IMR-90 (cell line): Measurements from ENCODE around the gene PCGF6. TPM values are rescaled to one million over a fixed set of nuclear protein-coding genes. Genes with fewer than 3 reads are reported as not detected.

Source experiments
- ATAC-seq: fragments of 200-7000 bp; cut with Tn5 transposase; 2 replicates; pipeline ENCODE4 v1.9.1; 2020; ENCODE audit warnings: low read depth, mild to moderate bottlenecking, moderate library complexity
- BruUV-seq: library from RNA; stranded (reverse); fragments of 400-500 nt; replicated peaks from 2 replicates; lab custom pipeline; 2021; lab: Mats Ljungman, UMichigan
- CTCF ChIA-PET: fragments of 300-600 bp; formaldehyde crosslinking; extraction: SDS; loops from one replicate; lab custom pipeline; 2021; ENCODE audit warnings: antibody characterized with exemption; lab: Yijun Ruan, JAX
- POLR2A ChIA-PET: fragments of 300-600 bp; sonication (Branson Sonifier 250); formaldehyde crosslinking; loops from one replicate; lab custom pipeline; 2022; ENCODE audit warnings: antibody characterized with exemption; ENCODE audit not compliant: unreplicated experiment; lab: Charles Lee
- DNase-seq: peaks from one replicate; pipeline ENCODE4 v3.0.0; 2013
- H2AFZ ChIP-seq: replicated peaks from 2 replicates; pipeline ENCODE3; 2013; ENCODE audit warnings: low read length, mild to moderate bottlenecking; ENCODE audit not compliant: poor library complexity
- H2AK5ac ChIP-seq: 2 replicates; pipeline ENCODE4 v1.6.1; 2013; ENCODE audit warnings: low read depth, low read length, inconsistent platforms
- H2AK9ac ChIP-seq: replicated peaks from 2 replicates; pipeline ENCODE3; 2013; ENCODE audit warnings: mild to moderate bottlenecking, low read depth, low read length, moderate library complexity; ENCODE audit not compliant: poor library complexity
- H2BK120ac ChIP-seq: 2 replicates; pipeline ENCODE4 v1.6.1; 2013; ENCODE audit warnings: low read depth, low read length, inconsistent platforms
- H2BK15ac ChIP-seq: 3 replicates; pipeline ENCODE4 v1.6.1; 2013; ENCODE audit warnings: low read depth, low read length, inconsistent platforms
- H2BK20ac ChIP-seq: 2 replicates; pipeline ENCODE4 v1.6.1; 2013; ENCODE audit warnings: low read depth, mild to moderate bottlenecking, inconsistent platforms, low read length, moderate library complexity
- H2BK5ac ChIP-seq: 2 replicates; pipeline ENCODE4 v1.6.1; 2013; ENCODE audit warnings: mild to moderate bottlenecking, low read depth, low read length, inconsistent platforms; ENCODE audit not compliant: poor library complexity, severe bottlenecking
- H3K14ac ChIP-seq: replicated peaks from 2 replicates; pipeline ENCODE4 v1.6.1; 2013; ENCODE audit warnings: low read depth, low read length, inconsistent platforms
- H3K18ac ChIP-seq: 2 replicates; pipeline ENCODE4 v1.6.1; 2013; ENCODE audit warnings: low read depth, low read length, control low read depth
- H3K23ac ChIP-seq: 2 replicates; pipeline ENCODE4 v1.6.1; 2013; ENCODE audit warnings: low read depth, low read length, inconsistent platforms
- H3K27ac ChIP-seq: 2 replicates; pipeline ENCODE4 v1.5.1; 2013; ENCODE audit warnings: mild to moderate bottlenecking, control low read depth, low read length; ENCODE audit not compliant: insufficient read depth
- H3K27me3 ChIP-seq: 2 replicates; pipeline ENCODE4 v1.6.1; 2013; ENCODE audit warnings: low read length; ENCODE audit not compliant: control insufficient read depth, insufficient read depth
- H3K36me3 ChIP-seq: 2 replicates; pipeline ENCODE4 v1.6.1; 2013; ENCODE audit warnings: low read length, mixed read lengths; ENCODE audit not compliant: control insufficient read depth, insufficient read depth
- H3K4ac ChIP-seq: 2 replicates; pipeline ENCODE4 v1.6.1; 2013; ENCODE audit warnings: low read depth, low read length, inconsistent platforms
- H3K4me1 ChIP-seq: 2 replicates; pipeline ENCODE4 v1.6.1; 2013; ENCODE audit warnings: low read length, mixed read lengths; ENCODE audit not compliant: control insufficient read depth, insufficient read depth
- H3K4me2 ChIP-seq: 2 replicates; pipeline ENCODE4 v1.6.1; 2013; ENCODE audit warnings: low read depth, mild to moderate bottlenecking, control low read depth, low read length, moderate library complexity
- H3K4me3 ChIP-seq: 2 replicates; pipeline ENCODE4 v1.5.1; 2013; ENCODE audit warnings: low read depth, mild to moderate bottlenecking, control low read depth, low read length, moderate library complexity; ENCODE audit not compliant: insufficient read depth
- H3K56ac ChIP-seq: 2 replicates; pipeline ENCODE4 v1.6.1; 2013; ENCODE audit warnings: low read length, inconsistent platforms; ENCODE audit not compliant: insufficient read depth; ENCODE audit errors: extremely low read depth
- H3K79me1 ChIP-seq, 2 experiments: 2 replicates each; pipeline ENCODE4 v1.6.1; 2013; ENCODE audit warnings: low read length in 2 of 2, inconsistent platforms in 1 of 2, low read depth in 1 of 2
- H3K9ac ChIP-seq: 2 replicates; pipeline ENCODE4 v1.6.1; 2013; ENCODE audit warnings: low read depth, low read length, control low read depth
- H3K9me1 ChIP-seq: 2 replicates; pipeline ENCODE4 v1.6.1; 2013; ENCODE audit warnings: low read length, inconsistent platforms; ENCODE audit not compliant: insufficient read depth
- H3K9me3 ChIP-seq: 2 replicates; pipeline ENCODE4 v1.6.1; 2013; ENCODE audit warnings: low read length; ENCODE audit not compliant: control insufficient read depth, insufficient read depth
- H4K20me1 ChIP-seq: 2 replicates; pipeline ENCODE4 v1.6.1; 2013; ENCODE audit warnings: low read length, inconsistent platforms; ENCODE audit not compliant: insufficient read depth
- H4K5ac ChIP-seq: 2 replicates; pipeline ENCODE4 v1.6.1; 2013; ENCODE audit warnings: mild to moderate bottlenecking, low read depth, low read length, control low read depth
- H4K8ac ChIP-seq, 2 experiments: 2 replicates each; pipeline ENCODE4 v1.6.1; 2013; ENCODE audit warnings: low read depth in 2 of 2, low read length in 2 of 2, control low read depth in 1 of 2, inconsistent platforms in 1 of 2
- H4K91ac ChIP-seq: 2 replicates; pipeline ENCODE4 v1.6.1; 2013; ENCODE audit warnings: low read depth, low read length, inconsistent platforms; ENCODE audit not compliant: insufficient read depth
- BHLHE40 ChIP-seq: fragments of 150-350 bp; IDR thresholded peaks from 2 replicates; pipeline ENCODE4 v1.6.1; 2016; ENCODE audit warnings: mild to moderate bottlenecking, low read depth, low read length
- CEBPB ChIP-seq: IDR thresholded peaks from 2 replicates; pipeline ENCODE4 v1.6.1; 2012; ENCODE audit warnings: low read depth, low read length, improper control_type of control experiment
- CHD1 ChIP-seq: IDR thresholded peaks from 2 replicates; pipeline ENCODE4 v1.6.1; 2012; ENCODE audit warnings: low read depth, low read length, improper control_type of control experiment
- FOS ChIP-seq: fragments of 150-350 bp; IDR thresholded peaks from 2 replicates; pipeline ENCODE4 v1.6.1; 2016; ENCODE audit warnings: low read depth, low read length
- MAFK ChIP-seq: IDR thresholded peaks from 2 replicates; pipeline ENCODE4 v1.6.1; 2012; ENCODE audit warnings: low read depth, low read length, improper control_type of control experiment
- MAZ ChIP-seq: IDR thresholded peaks from 2 replicates; pipeline ENCODE4 v1.6.1; 2012; ENCODE audit warnings: low read depth, mild to moderate bottlenecking, low read length, improper control_type of control experiment, moderate library complexity, borderline replicate concordance
- MXI1 ChIP-seq: IDR thresholded peaks from 2 replicates; pipeline ENCODE4 v1.6.1; 2012; ENCODE audit warnings: low read depth, mild to moderate bottlenecking, low read length, moderate library complexity, borderline replicate concordance
- NFE2L2 ChIP-seq: fragments of 150-350 bp; IDR thresholded peaks from 2 replicates; pipeline ENCODE4 v1.6.1; 2016; ENCODE audit warnings: low read depth, mild to moderate bottlenecking, low read length
- POLR2A ChIP-seq: IDR thresholded peaks from 2 replicates; pipeline ENCODE4 v1.6.1; 2012; ENCODE audit warnings: mild to moderate bottlenecking, low read depth, low read length
- RAD21 ChIP-seq: IDR thresholded peaks from 2 replicates; pipeline ENCODE4 v1.6.1; 2012; ENCODE audit warnings: low read length, improper control_type of control experiment
- RCOR1 ChIP-seq: IDR thresholded peaks from 2 replicates; pipeline ENCODE4 v1.6.1; 2012; ENCODE audit warnings: mild to moderate bottlenecking, low read length, improper control_type of control experiment; ENCODE audit not compliant: insufficient replicate concordance
- RFX5 ChIP-seq: IDR thresholded peaks from 2 replicates; pipeline ENCODE4 v1.8.0; 2012; ENCODE audit warnings: low read depth, mild to moderate bottlenecking, low read length, moderate library complexity
- SMC3 ChIP-seq: fragments of 150-350 bp; IDR thresholded peaks from 2 replicates; pipeline ENCODE4 v1.6.1; 2016; ENCODE audit warnings: low read depth, mild to moderate bottlenecking, antibody characterized with exemption, low read length, moderate library complexity
- WGBS, 2 experiments: methylation state at CpG; one replicate each; pipeline versions ENCODE4 v1.1.5 to v1.1.7; 2013; ENCODE audit warnings: missing lambda C conversion rate in 2 of 2; ENCODE audit not compliant: insufficient read length in 1 of 2; ENCODE audit errors: extremely low coverage in 2 of 2; 5-methylcytosine and 5-hydroxymethylcytosine counted together
- dilution Hi-C: fragments of 300-500 bp; cut with HindIII; formaldehyde crosslinking; loops from one replicate; pipeline ENCODE4 v1.14.3; 2018; ENCODE audit warnings: low sequenced_read_pairs; ENCODE audit not compliant: unreplicated experiment
- in situ Hi-C: fragments of 300-500 bp; cut with MboI; formaldehyde crosslinking; loops from 3 replicates; pipeline ENCODE4 v1.14.3; 2019; ENCODE audit warnings: low sequenced_read_pairs, inconsistent platforms, mixed read lengths
- intact Hi-C: fragments of 100-400 bp; cut with micrococcal nuclease; formaldehyde crosslinking; loops from 2 replicates; pipeline ENCODE4 v1.10.0; 2022
- polyA plus RNA-seq, 3 experiments: library from polyadenylated mRNA; depleted of rRNA; stranded (reverse); fragments of >200 nt; gene quantifications; 2 replicates each; pipeline ENCODE4 v1.2.3, GENCODE V29; 2012; ENCODE audit warnings: low replicate concordance in 1 of 3
- total RNA-seq: library from RNA; depleted of rRNA; stranded (reverse); fragments of >200 nt; gene quantifications from 2 replicates; pipeline ENCODE4 v1.2.3, GENCODE V29; 2012
- TF ChIP-seq, protein P1 (sequence below): conservative IDR thresholded peaks from 2 replicates; pipeline ENCODE4 v1.5.1; 2012; ENCODE audit warnings: mild to moderate bottlenecking, low read depth, low read length, improper control_type of control experiment
- TF ChIP-seq, protein P2 (sequence below): fragments of 150-350 bp; IDR thresholded peaks from 2 replicates; pipeline ENCODE4 v1.6.1; 2017; ENCODE audit warnings: mild to moderate bottlenecking, antibody characterized with exemption, low read length, low read depth
- TF ChIP-seq, protein P3 (sequence below): fragments of 150-350 bp; IDR thresholded peaks from 2 replicates; pipeline ENCODE4 v1.6.1; 2016; ENCODE audit warnings: low read depth, mild to moderate bottlenecking, low read length, moderate library complexity, borderline replicate concordance

Gene PCGF6
- total and polyA plus RNA-seq, 2 of the 4 experiments (the other 2 are of a cell fraction), result 4.9 to 6.5 TPM

DNA sequence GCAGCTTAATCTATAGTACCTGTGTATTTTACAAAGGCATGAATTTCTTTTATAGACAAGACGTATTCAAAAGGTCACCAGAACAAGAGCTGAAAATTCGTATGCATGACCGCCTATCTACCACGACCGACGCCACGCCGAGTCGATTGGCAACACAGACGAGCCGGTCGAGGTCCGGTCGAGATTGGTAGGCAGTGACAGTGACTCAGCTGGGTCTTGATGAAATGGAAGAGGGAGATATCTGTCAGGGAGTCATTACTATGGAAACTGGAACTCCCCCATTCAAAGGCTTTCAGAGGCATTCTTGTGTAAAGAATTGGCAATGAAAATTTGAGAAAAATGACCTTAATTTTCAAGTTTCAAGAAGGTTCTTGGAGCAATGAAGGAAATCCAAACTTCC, 43.2 kb upstream of the PCGF6 start:
- H3K4me1 ChIP-seq, result peaks cover 8% of the 10 kb centered on the region
- H4K91ac ChIP-seq, result no peak overlapping the region
- no peak overlapping the region for H3K4me3 ChIP-seq
- ATAC-seq, result no peak
- POLR2A ChIA-PET, result no interaction called here
- CTCF ChIA-PET, result no interaction called here
- no peak overlapping the region for H3K14ac ChIP-seq
- no peaks in the 10 kb centered on the region for H3K27me3 ChIP-seq
- H2AK9ac ChIP-seq, result no peak overlapping the region
- BruUV-seq, result no TSS peak
- H3K9me1 ChIP-seq, result peaks cover 2% of the 10 kb centered on the region; the same call in 1 of the 2 replicates
- H4K5ac ChIP-seq, result no peak overlapping the region
- H2BK15ac ChIP-seq, result no peak overlapping the region
- in situ Hi-C loops (no loop called here), intact Hi-C loops (no loop called here), dilution Hi-C loops (no loop called here)
- H3K4me2 ChIP-seq, result no peak overlapping the region
- no peak overlapping the region for H2BK20ac ChIP-seq
- H3K9ac ChIP-seq, result no peak overlapping the region
- no peak overlapping the region for H3K56ac ChIP-seq
- H4K8ac ChIP-seq, result no peak overlapping the region
- H2AFZ ChIP-seq, result no peak overlapping the region
- peaks cover 5% of the 10 kb centered on the region; the same call in 1 of the 2 replicates for H4K20me1 ChIP-seq
- H3K4ac ChIP-seq, result no peak overlapping the region
- H3K79me1 ChIP-seq, result peaks cover 25 to 51% of the 10 kb centered on the region in 2 experiments
- H2AK5ac ChIP-seq, result no peak overlapping the region
- WGBS, 2 experiments, result 96% methylated on average over 5 of the region's 14 CpGs; no CpG with 5 or more reads in 1 of the 2 experiments
- no peak overlapping the region for H3K27ac ChIP-seq
- no peak overlapping the region for H3K18ac ChIP-seq
- H2BK120ac ChIP-seq, result no peak overlapping the region
- H2BK5ac ChIP-seq, result no peak overlapping the region
- TF ChIP-seq NFE2L2 (no peak), CHD1 (no peak), RFX5 (no peak), RCOR1 (no peak), MAFK (no peak), MXI1 (no peak), SMC3 (no peak), MAZ (no peak), BHLHE40 (no peak), RAD21 (no peak), CEBPB (no peak), POLR2A (no peak), FOS (no peak)
- TF ChIP-seq, protein P1, sequence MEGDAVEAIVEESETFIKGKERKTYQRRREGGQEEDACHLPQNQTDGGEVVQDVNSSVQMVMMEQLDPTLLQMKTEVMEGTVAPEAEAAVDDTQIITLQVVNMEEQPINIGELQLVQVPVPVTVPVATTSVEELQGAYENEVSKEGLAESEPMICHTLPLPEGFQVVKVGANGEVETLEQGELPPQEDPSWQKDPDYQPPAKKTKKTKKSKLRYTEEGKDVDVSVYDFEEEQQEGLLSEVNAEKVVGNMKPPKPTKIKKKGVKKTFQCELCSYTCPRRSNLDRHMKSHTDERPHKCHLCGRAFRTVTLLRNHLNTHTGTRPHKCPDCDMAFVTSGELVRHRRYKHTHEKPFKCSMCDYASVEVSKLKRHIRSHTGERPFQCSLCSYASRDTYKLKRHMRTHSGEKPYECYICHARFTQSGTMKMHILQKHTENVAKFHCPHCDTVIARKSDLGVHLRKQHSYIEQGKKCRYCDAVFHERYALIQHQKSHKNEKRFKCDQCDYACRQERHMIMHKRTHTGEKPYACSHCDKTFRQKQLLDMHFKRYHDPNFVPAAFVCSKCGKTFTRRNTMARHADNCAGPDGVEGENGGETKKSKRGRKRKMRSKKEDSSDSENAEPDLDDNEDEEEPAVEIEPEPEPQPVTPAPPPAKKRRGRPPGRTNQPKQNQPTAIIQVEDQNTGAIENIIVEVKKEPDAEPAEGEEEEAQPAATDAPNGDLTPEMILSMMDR, result no peak
- TF ChIP-seq, protein P2, sequence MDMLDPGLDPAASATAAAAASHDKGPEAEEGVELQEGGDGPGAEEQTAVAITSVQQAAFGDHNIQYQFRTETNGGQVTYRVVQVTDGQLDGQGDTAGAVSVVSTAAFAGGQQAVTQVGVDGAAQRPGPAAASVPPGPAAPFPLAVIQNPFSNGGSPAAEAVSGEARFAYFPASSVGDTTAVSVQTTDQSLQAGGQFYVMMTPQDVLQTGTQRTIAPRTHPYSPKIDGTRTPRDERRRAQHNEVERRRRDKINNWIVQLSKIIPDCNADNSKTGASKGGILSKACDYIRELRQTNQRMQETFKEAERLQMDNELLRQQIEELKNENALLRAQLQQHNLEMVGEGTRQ, result no peak
- TF ChIP-seq, protein P3, sequence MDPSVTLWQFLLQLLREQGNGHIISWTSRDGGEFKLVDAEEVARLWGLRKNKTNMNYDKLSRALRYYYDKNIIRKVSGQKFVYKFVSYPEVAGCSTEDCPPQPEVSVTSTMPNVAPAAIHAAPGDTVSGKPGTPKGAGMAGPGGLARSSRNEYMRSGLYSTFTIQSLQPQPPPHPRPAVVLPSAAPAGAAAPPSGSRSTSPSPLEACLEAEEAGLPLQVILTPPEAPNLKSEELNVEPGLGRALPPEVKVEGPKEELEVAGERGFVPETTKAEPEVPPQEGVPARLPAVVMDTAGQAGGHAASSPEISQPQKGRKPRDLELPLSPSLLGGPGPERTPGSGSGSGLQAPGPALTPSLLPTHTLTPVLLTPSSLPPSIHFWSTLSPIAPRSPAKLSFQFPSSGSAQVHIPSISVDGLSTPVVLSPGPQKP, result no peak
- DNase-seq, result no peak
- H3K9me3 ChIP-seq, result no peaks in the 10 kb centered on the region
- H3K36me3 ChIP-seq, result peaks cover 14% of the 10 kb centered on the region
- H3K23ac ChIP-seq, result no peak overlapping the region
